Neural cell (in vitro differentiated cells): ENCODE data around the gene SOBP. TPM values are rescaled to one million over a fixed set of nuclear protein-coding genes. Genes with fewer than 3 reads are reported as not detected.

Experiments
- H2AFZ ChIP-seq: fragments of 200-600, 300-800 bp; sonication (generic), shearing (Covaris generic); 2 replicates; pipeline ENCODE4 v1.6.0; 2014; ENCODE audit warnings: low read depth, mild to moderate bottlenecking, antibody characterized with exemption, low read length, moderate library complexity
- H3F3A ChIP-seq: fragments of 200-600 bp; shearing (Covaris generic); 2 replicates; pipeline ENCODE4 v1.6.1; 2016; ENCODE audit warnings: mild to moderate bottlenecking, moderate library complexity, mixed read lengths, antibody characterized with exemption, low read length; ENCODE audit not compliant: insufficient read depth, poor library complexity, severe bottlenecking
- H3K27ac ChIP-seq: fragments of 200-600, 300-800 bp; sonication (generic), shearing (Covaris generic); 2 replicates; pipeline ENCODE4 v1.5.1; 2014; ENCODE audit warnings: mild to moderate bottlenecking, low read length, moderate library complexity
- H3K27me3 ChIP-seq: fragments of 300-800, 200-600 bp; sonication (generic), shearing (Covaris generic); 2 replicates; pipeline ENCODE4 v1.6.0; 2014; ENCODE audit warnings: mild to moderate bottlenecking, low read depth, low read length, moderate library complexity; ENCODE audit not compliant: insufficient read depth
- H3K36me3 ChIP-seq: fragments of 300-800, 200-600 bp; sonication (generic), shearing (Covaris generic); 2 replicates; pipeline ENCODE4 v1.5.1; 2014; ENCODE audit warnings: mild to moderate bottlenecking, antibody characterized with exemption, low read length, moderate library complexity; ENCODE audit not compliant: insufficient read depth
- H3K4me2 ChIP-seq: fragments of 300-800, 200-600 bp; sonication (generic), shearing (Covaris generic); 2 replicates; pipeline ENCODE4 v1.6.0; 2014; ENCODE audit warnings: mild to moderate bottlenecking, low read length
- H3K4me3 ChIP-seq: fragments of 300-800, 200-600 bp; sonication (generic), shearing (Covaris generic); 2 replicates; pipeline ENCODE4 v1.5.1; 2014; ENCODE audit warnings: mild to moderate bottlenecking, low read length, moderate library complexity
- H3K79me2 ChIP-seq: fragments of 200-600 bp; shearing (Covaris generic); replicated peaks from 2 replicates; pipeline ENCODE4 v1.6.0; 2014; ENCODE audit warnings: mild to moderate bottlenecking, low read length, moderate library complexity; ENCODE audit not compliant: insufficient read depth
- H3K9ac ChIP-seq: fragments of 300-800, 200-600 bp; sonication (generic), shearing (Covaris generic); 2 replicates; pipeline ENCODE4 v1.6.1; 2016; ENCODE audit warnings: mild to moderate bottlenecking, low read length, mixed read lengths
- H3K9me2 ChIP-seq: fragments of 200-600 bp; shearing (Covaris generic); 2 replicates; pipeline ENCODE4 v1.6.1; 2016; ENCODE audit warnings: mild to moderate bottlenecking, low read length, mixed read lengths; ENCODE audit not compliant: insufficient read depth
- H3K9me3 ChIP-seq: fragments of 200-600, 300-800 bp; sonication (generic), shearing (Covaris generic); 2 replicates; pipeline ENCODE4 v1.6.1; 2016; ENCODE audit warnings: mild to moderate bottlenecking, mixed run types, low read length, moderate library complexity, mixed read lengths
- H4K20me1 ChIP-seq: fragments of 200-600 bp; shearing (Covaris generic); 2 replicates; pipeline ENCODE4 v1.6.1; 2016; ENCODE audit warnings: mild to moderate bottlenecking, mixed run types; ENCODE audit not compliant: insufficient read depth
- EP300 ChIP-seq: fragments of 450-650 bp; conservative IDR thresholded peaks from 2 replicates; pipeline ENCODE4 v1.6.1; 2014; ENCODE audit warnings: antibody characterized with exemption, mild to moderate bottlenecking, moderate library complexity; ENCODE audit not compliant: poor library complexity, severe bottlenecking
- EZH2 ChIP-seq: fragments of 200-600, 300-800 bp; shearing (Covaris generic), sonication (generic); IDR thresholded peaks from 2 replicates; pipeline ENCODE4 v1.6.1; 2014; ENCODE audit warnings: antibody characterized with exemption, low read length, borderline replicate concordance, mild to moderate bottlenecking; ENCODE audit not compliant: insufficient read depth, poor library complexity, severe bottlenecking
- MXI1 ChIP-seq: fragments of 450-650 bp; conservative IDR thresholded peaks from 2 replicates; pipeline ENCODE4 v1.6.1; 2014; ENCODE audit warnings: antibody characterized with exemption, mild to moderate bottlenecking; ENCODE audit not compliant: poor library complexity, severe bottlenecking
- POLR2AphosphoS5 ChIP-seq: IDR thresholded peaks from 2 replicates; pipeline ENCODE4 v1.6.1; 2012
- RAD21 ChIP-seq: fragments of 450-650 bp; conservative IDR thresholded peaks from 2 replicates; pipeline ENCODE4 v1.6.1; 2014; ENCODE audit warnings: antibody characterized with exemption, mild to moderate bottlenecking, moderate library complexity
- REST ChIP-seq: IDR thresholded peaks from 2 replicates; pipeline ENCODE4 v1.6.1; 2012; ENCODE audit warnings: borderline replicate concordance
- SMC3 ChIP-seq: fragments of 450-650 bp; conservative IDR thresholded peaks from 2 replicates; pipeline ENCODE4 v1.6.1; 2014; ENCODE audit warnings: antibody characterized with exemption, mild to moderate bottlenecking, moderate library complexity; ENCODE audit not compliant: poor library complexity
- TAF1 ChIP-seq: IDR thresholded peaks from 2 replicates; pipeline ENCODE4 v1.6.1; 2012; ENCODE audit warnings: low read depth
- polyA plus RNA-seq: library from polyadenylated mRNA; depleted of rRNA; stranded (reverse); fragments of >200 nt; gene quantifications from 2 replicates; pipeline ENCODE4 v1.2.3, GENCODE V29; 2014
- TF ChIP-seq, protein P1 (sequence below): fragments of 450-650 bp; IDR thresholded peaks from 2 replicates; pipeline ENCODE4 v1.5.1; 2014; ENCODE audit warnings: antibody characterized with exemption, mild to moderate bottlenecking, moderate library complexity; ENCODE audit not compliant: poor library complexity, severe bottlenecking

Gene SOBP
- polyA plus RNA-seq, 1 donor from 2014 or later, result 16.4 TPM

DNA sequence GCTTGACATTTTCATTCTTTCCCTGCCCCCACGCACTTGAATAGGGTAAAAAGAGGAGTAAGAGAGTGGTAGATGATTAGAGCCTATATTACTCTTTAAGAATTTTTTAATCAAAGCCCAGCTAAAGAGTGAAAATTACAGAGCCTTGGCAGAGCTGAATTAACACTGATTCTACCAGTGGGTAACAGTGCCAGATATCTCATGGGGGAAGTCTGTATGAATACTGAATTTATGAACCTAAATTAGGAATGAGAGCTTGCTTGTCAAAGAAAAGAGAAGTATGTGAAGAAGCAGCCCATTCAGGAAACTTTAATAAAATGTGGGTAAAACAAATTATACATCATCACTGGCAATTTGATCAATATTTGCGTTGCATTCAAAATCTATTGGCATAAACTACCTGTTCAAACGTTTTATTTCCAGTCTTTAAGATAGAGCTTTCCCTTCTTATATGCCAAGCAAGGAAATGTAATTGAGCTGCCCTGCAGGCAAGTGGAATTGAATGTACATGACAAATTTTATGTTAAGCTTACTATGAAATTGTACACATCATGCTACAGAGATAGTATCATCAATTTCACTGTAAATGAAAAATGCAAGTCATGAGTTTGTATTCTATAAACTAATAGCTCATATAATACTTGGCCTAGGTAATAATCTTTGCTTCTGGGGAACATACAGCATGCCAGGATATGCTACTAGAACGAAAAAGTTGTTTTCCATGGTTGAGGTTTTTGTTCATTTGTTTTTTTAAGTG is 14.5 kb downstream of the SOBP start:
- H2AFZ ChIP-seq, result no peak overlapping the region
- H3K4me2 ChIP-seq, result no peak overlapping the region
- H3K9me2 ChIP-seq, result no peaks in the 10 kb centered on the region
- no peaks in the 10 kb centered on the region for H3K36me3 ChIP-seq
- no peaks in the 10 kb centered on the region for H3K9me3 ChIP-seq
- no peak overlapping the region for H3K4me3 ChIP-seq
- no peaks in the 10 kb centered on the region for H3F3A ChIP-seq
- no peaks in the 10 kb centered on the region for H4K20me1 ChIP-seq
- peaks cover 59% of the 10 kb centered on the region for H3K79me2 ChIP-seq
- H3K9ac ChIP-seq, result no peak overlapping the region
- H3K27ac ChIP-seq, result no peak overlapping the region
- TF ChIP-seq EZH2 (no peak), POLR2AphosphoS5 (no peak), EP300 (no peak), RAD21 (no peak), TAF1 (no peak), SMC3 (no peak), REST (no peak), MXI1 (no peak)
- TF ChIP-seq, protein P1, sequence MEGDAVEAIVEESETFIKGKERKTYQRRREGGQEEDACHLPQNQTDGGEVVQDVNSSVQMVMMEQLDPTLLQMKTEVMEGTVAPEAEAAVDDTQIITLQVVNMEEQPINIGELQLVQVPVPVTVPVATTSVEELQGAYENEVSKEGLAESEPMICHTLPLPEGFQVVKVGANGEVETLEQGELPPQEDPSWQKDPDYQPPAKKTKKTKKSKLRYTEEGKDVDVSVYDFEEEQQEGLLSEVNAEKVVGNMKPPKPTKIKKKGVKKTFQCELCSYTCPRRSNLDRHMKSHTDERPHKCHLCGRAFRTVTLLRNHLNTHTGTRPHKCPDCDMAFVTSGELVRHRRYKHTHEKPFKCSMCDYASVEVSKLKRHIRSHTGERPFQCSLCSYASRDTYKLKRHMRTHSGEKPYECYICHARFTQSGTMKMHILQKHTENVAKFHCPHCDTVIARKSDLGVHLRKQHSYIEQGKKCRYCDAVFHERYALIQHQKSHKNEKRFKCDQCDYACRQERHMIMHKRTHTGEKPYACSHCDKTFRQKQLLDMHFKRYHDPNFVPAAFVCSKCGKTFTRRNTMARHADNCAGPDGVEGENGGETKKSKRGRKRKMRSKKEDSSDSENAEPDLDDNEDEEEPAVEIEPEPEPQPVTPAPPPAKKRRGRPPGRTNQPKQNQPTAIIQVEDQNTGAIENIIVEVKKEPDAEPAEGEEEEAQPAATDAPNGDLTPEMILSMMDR, result no peak
- H3K27me3 ChIP-seq, result no peaks in the 10 kb centered on the region

DNA sequence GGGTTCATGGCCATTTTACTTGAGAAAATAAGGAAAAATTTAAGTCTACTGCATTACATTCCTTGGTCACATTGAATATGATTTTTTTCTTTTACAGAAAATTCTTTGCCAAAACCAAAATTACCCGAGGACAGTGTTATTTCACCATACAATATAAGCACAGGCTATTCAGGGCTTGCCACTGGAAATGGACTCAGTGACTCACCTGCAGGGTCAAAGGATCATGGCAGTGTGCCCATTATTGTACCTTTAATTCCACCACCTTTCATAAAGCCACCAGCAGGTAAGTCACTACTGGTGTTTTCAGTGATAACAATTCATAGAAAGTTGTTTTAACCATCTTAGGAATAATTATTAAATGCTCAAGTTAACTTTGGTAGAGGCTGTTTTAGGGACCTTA is 16.2 kb downstream of the SOBP start:
- Histone ChIP-seq H3F3A (peaks cover 4% of the 10 kb centered on the region), H3K36me3 (no peaks in the 10 kb centered on the region), H3K9me3 (no peaks in the 10 kb centered on the region), H3K27ac (no peak overlapping the region), H3K4me2 (no peak overlapping the region), H3K9me2 (no peaks in the 10 kb centered on the region), H3K27me3 (no peaks in the 10 kb centered on the region), H3K79me2 (peaks cover 46% of the 10 kb centered on the region), H2AFZ (no peak overlapping the region), H3K9ac (no peak overlapping the region), H4K20me1 (no peaks in the 10 kb centered on the region), H3K4me3 (no peak overlapping the region)
- no peak for TF ChIP-seq MXI1
- TF ChIP-seq TAF1, result no peak
- TF ChIP-seq POLR2AphosphoS5, result no peak
- TF ChIP-seq RAD21, result no peak
- no peak for TF ChIP-seq REST
- no peak for TF ChIP-seq SMC3
- no peak for TF ChIP-seq EZH2
- TF ChIP-seq, protein P1, result no peak
- no peak for TF ChIP-seq EP300
